Neural crest cell (in vitro differentiated cells): ENCODE data around the gene UNC13C. TPM values are rescaled to one million over a fixed set of nuclear protein-coding genes. Genes with fewer than 3 reads are reported as not detected.

Source experiments
- DNase-seq: peaks from one replicate; pipeline ENCODE4 v3.0.0; 2021; ENCODE audit warnings: low read depth, mixed read lengths, low spot score
- H3K27ac Mint-ChIP-seq: one replicate; pipeline ENCODE4 v1.8.0; 2021; ENCODE audit warnings: mild to moderate bottlenecking, mixed read lengths; ENCODE audit not compliant: unreplicated experiment
- H3K27me3 Mint-ChIP-seq: 2 replicates; pipeline ENCODE4 v1.8.0; 2021; ENCODE audit warnings: low read depth, mild to moderate bottlenecking, mixed read lengths
- H3K36me3 Mint-ChIP-seq: 2 replicates; pipeline ENCODE4 v1.8.0; 2021; ENCODE audit warnings: low read depth, mild to moderate bottlenecking, mixed read lengths
- H3K4me1 Mint-ChIP-seq: 2 replicates; pipeline ENCODE4 v1.8.0; 2021; ENCODE audit warnings: mixed read lengths
- H3K4me3 Mint-ChIP-seq: one replicate; pipeline ENCODE4 v1.8.0; 2021; ENCODE audit warnings: mild to moderate bottlenecking, mixed read lengths
- H3K9me3 Mint-ChIP-seq: 2 replicates; pipeline ENCODE4 v1.8.0; 2021; ENCODE audit warnings: mixed read lengths
- total RNA-seq: library from RNA; stranded (reverse); gene quantifications from 2 replicates; pipeline ENCODE4 v1.2.1, GENCODE V29; 2021
- TF ChIP-seq, protein P1 (sequence below): fragments of 200-600 bp; sonication (generic); conservative IDR thresholded peaks from 2 replicates; pipeline ENCODE4 v1.5.0; 2021; ENCODE audit warnings: antibody characterized with exemption, mild to moderate bottlenecking

The UNC13C gene
- total RNA-seq, 1 donor from 2014 or later: 1.5 TPM

DNA sequence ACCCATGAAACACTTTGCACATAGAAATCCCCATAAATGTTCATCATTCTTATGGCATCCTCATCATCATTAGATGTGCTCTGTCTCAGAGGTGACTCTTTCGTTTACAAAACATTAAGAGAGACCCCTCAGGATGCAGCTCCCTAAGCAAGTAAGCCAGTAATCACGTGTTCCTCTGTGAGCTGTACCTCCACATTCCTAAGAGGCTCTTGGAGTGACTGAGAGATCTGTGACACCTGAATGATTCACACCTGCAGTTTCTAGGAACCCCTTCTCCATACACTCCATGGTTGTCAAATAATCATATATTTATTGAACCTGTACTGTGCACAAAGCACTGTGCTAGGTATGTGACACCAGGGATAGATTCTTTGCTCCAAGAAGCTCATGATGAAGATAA, 602.4 kb downstream of the UNC13C start:
- H3K36me3 Mint-ChIP-seq: no peaks in the 10 kb centered on the region

DNA sequence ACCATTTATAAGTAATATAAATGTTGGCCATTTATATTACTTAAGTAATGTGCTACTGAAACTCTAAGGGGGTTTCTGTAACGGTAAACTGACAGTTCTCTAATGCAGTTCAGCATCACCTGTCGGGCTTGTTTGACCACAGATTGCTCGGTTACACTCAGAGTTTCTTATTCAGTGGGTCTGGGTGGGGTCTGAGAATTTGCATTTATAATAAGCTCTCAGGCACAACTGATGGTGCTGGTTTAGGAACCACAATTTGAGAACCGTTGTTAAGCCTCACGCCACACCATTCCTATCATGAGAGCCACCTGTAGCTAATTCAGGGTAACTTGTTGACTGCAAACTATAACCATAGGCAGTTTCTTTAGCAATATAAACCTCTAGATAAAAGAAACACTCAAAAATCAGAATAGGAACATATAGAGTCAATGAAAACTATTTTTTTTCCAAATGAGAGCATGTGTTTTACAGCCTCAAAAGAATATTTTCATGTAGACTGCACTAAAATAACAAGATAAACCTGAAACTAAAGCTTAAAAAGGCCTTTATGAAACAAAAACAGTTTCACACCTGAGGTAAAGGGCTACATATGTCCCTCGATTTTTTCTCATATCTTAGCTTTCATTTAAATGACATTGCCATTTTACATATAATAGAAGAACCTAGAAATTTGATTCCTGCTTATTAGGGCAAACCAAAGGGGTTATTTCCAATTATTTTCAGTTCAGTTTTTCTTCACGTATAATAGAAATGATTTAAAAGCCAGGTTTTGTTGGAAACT, 604.8 kb downstream of the UNC13C start:
- H3K4me3 Mint-ChIP-seq: no peak overlapping the region
- no peaks in the 10 kb centered on the region for H3K36me3 Mint-ChIP-seq
- no peaks in the 10 kb centered on the region for H3K9me3 Mint-ChIP-seq
- no peak for DNase-seq
- no peaks in the 10 kb centered on the region for H3K4me1 Mint-ChIP-seq
- no peak overlapping the region for H3K27ac Mint-ChIP-seq
- peaks cover 2% of the 10 kb centered on the region for H3K27me3 Mint-ChIP-seq
- TF ChIP-seq, protein P1, sequence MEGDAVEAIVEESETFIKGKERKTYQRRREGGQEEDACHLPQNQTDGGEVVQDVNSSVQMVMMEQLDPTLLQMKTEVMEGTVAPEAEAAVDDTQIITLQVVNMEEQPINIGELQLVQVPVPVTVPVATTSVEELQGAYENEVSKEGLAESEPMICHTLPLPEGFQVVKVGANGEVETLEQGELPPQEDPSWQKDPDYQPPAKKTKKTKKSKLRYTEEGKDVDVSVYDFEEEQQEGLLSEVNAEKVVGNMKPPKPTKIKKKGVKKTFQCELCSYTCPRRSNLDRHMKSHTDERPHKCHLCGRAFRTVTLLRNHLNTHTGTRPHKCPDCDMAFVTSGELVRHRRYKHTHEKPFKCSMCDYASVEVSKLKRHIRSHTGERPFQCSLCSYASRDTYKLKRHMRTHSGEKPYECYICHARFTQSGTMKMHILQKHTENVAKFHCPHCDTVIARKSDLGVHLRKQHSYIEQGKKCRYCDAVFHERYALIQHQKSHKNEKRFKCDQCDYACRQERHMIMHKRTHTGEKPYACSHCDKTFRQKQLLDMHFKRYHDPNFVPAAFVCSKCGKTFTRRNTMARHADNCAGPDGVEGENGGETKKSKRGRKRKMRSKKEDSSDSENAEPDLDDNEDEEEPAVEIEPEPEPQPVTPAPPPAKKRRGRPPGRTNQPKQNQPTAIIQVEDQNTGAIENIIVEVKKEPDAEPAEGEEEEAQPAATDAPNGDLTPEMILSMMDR: no peak

More for the DNA sequence above, 602.4 kb downstream of the UNC13C start:
- no peaks in the 10 kb centered on the region for H3K4me1 Mint-ChIP-seq
- no peak overlapping the region for H3K4me3 Mint-ChIP-seq
- no peak overlapping the region for H3K27ac Mint-ChIP-seq
- peaks cover 4% of the 10 kb centered on the region for H3K27me3 Mint-ChIP-seq
- no peaks in the 10 kb centered on the region for H3K9me3 Mint-ChIP-seq
- TF ChIP-seq, protein P1: no peak
- DNase-seq: no peak

DNA sequence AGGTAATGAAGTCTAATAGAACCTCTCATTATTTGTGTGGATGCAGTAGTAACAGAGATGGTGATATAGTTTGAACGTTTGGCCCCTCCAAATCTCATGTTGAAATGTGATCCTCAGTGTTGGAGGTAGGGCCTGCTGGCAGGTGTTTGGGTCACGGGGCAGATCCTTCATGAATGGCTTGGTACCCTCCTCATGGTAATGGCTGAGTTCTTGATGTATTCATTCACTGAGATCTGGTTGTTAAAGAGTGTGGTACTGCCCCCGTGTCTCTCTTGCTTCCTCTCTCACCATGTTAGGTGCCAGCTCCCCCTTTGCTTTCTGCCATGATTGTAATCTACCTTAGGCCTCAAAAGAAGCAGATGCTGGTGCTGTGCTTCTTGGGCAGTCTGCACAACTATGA, 606.8 kb downstream of the UNC13C start:
- DNase-seq: no peak
- H3K4me1 Mint-ChIP-seq: no peaks in the 10 kb centered on the region
- H3K36me3 Mint-ChIP-seq: no peaks in the 10 kb centered on the region
- H3K27me3 Mint-ChIP-seq: peaks cover 2% of the 10 kb centered on the region
- H3K4me3 Mint-ChIP-seq: no peak overlapping the region
- TF ChIP-seq, protein P1: no peak
- H3K9me3 Mint-ChIP-seq: peaks cover 2% of the 10 kb centered on the region
- no peak overlapping the region for H3K27ac Mint-ChIP-seq

DNA sequence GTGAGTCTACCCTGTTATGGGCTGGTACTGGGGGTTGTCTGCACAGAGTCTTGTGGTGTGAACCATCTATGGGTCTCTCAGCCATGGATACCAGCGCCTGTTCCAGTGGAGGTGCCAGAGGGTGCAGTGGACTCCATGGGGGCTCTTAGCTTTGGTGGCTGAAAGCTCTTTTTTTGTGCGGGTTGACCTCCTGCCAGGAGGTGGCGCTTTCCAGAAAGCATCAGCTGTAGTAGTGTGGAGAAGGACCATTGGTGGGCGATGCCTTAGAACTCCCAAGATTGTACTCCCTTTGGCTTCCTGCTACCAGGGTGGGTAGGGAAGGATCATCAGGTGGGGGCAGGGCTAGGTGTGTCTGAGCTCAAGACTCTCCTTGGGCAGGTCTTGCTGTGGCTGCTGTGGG, 615.9 kb downstream of the UNC13C start:
- Mint-ChIP-seq H3K27me3 (peaks cover 2% of the 10 kb centered on the region), H3K27ac (no peak overlapping the region), H3K4me3 (no peak overlapping the region), H3K36me3 (no peaks in the 10 kb centered on the region), H3K9me3 (peaks cover 23% of the 10 kb centered on the region), H3K4me1 (no peaks in the 10 kb centered on the region)
- TF ChIP-seq, protein P1: no peak
- no peak for DNase-seq

DNA sequence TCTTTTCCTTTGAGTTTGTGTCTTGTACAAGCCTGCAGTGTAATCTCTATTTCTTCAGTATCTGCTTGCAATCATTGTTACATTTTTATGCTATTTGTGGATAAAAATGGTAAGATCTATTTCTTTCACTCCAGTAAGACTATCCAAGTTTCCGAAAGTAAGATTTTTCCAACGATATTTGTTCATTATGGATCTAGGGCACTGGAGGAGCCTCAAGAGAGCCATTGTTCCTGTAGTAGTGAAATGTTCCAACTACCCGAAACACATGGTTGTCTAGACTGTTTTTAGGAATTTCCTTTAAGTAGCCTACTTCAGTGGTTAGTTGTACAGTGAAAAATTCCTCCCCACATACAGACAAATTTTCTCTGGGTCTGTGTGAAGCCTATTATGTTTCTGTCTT, 621.1 kb downstream of the UNC13C start:
- Mint-ChIP-seq H3K4me3 (no peak overlapping the region), H3K4me1 (peaks cover 21% of the 10 kb centered on the region), H3K27ac (no peak overlapping the region), H3K27me3 (no peaks in the 10 kb centered on the region), H3K36me3 (no peaks in the 10 kb centered on the region), H3K9me3 (peaks cover 7% of the 10 kb centered on the region)
- TF ChIP-seq, protein P1: no peak
- DNase-seq: no peak
